ENCODE measurements around the gene FANCC.

The FANCC gene

GRCh38 chr9:95127249-95128176 is 190.0 kb downstream of the FANCC start:
- no peak overlapping the region for H3K4me3 Mint-ChIP-seq
- H3K27me3 Mint-ChIP-seq (ENCODE audit: low read depth), result no peaks in the 10 kb centered on the region
- H3K27ac Mint-ChIP-seq, result no peak overlapping the region
- no peaks in the 10 kb centered on the region for H3K9me3 Mint-ChIP-seq
- peak; percentile 63 for DNase-seq (ENCODE audit: low spot score)
- H3K36me3 Mint-ChIP-seq (ENCODE audit: low read depth), result no peaks in the 10 kb centered on the region
- H3K4me1 Mint-ChIP-seq (ENCODE audit: low read depth), result no peaks in the 10 kb centered on the region

GRCh38 chr9:95126739-95127138 is 190.8 kb downstream of the FANCC start:
- Mint-ChIP-seq H3K27ac (no peak overlapping the region), H3K36me3 (ENCODE audit: low read depth) (no peaks in the 10 kb centered on the region), H3K4me3 (no peak overlapping the region), H3K9me3 (no peaks in the 10 kb centered on the region), H3K4me1 (ENCODE audit: low read depth) (no peaks in the 10 kb centered on the region), H3K27me3 (ENCODE audit: low read depth) (no peaks in the 10 kb centered on the region)
- no peak for DNase-seq (ENCODE audit: low spot score)

DNA sequence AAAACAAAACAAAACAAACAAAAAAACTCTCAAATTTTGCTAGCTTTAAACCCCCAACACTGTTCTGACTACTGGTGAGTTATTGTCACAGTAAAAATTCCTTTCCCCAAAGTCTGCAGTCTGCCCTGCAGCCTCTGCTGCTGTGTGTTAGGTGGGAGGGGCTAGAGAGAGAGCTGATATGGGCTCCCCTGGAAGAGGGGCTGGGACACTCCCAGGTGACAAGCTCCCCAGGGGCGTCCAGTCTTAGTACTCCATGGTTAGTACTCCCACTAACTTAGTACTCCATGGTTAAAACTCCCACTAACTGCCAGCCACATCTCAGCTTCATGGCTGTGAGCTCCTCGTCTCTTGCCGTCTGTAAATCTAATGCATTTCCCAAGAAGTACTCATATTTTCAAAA is 191.9 kb downstream of the FANCC start:
- Mint-ChIP-seq H3K9me3 (no peaks in the 10 kb centered on the region), H3K27ac (no peak overlapping the region), H3K36me3 (ENCODE audit: low read depth) (no peaks in the 10 kb centered on the region), H3K4me3 (no peak overlapping the region), H3K27me3 (ENCODE audit: low read depth) (no peaks in the 10 kb centered on the region), H3K4me1 (ENCODE audit: low read depth) (no peaks in the 10 kb centered on the region)
- no peak for DNase-seq (ENCODE audit: low spot score)

DNA sequence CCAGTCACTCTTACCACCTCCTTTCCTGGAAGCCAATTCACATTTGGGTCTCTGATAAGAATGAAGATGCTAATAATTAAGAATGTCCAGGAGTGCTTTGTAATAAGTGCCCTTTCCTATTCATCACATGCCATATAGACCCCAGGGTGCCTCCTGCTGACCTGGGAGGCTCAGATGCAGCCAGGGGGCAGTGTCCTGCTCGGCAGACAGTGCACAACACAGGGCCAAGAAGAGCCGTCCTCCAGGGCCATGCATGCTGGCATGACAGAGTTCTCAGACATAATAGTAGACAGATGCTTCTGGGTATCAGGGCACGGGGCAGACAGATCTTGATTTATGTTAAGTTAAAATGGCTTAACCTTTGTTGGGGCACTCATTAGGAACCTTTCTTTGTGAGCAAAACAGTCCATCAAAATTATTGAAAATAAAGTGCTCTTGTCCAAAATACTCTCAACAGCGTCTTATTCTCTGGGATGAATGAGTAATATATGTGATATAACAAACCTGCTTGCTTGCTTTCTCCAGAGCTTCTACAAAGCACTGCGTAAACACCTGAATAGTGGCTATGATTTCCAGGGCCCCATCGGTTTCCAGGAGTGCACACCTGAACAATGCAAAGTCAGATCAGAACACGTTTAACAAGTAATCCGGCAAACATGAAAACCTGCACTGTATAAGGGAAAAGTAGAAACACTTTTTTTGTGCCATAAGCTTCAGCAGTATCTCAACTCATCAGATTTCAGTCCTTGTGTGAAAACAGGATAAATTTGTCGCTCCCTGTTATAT is 192.7 kb downstream of the FANCC start:
- H3K4me3 Mint-ChIP-seq, result no peak overlapping the region
- H3K36me3 Mint-ChIP-seq (ENCODE audit: low read depth), result no peaks in the 10 kb centered on the region
- H3K4me1 Mint-ChIP-seq (ENCODE audit: low read depth), result no peaks in the 10 kb centered on the region
- H3K27ac Mint-ChIP-seq, result no peak overlapping the region
- no peak for DNase-seq (ENCODE audit: low spot score)
- H3K27me3 Mint-ChIP-seq (ENCODE audit: low read depth), result no peaks in the 10 kb centered on the region
- no peaks in the 10 kb centered on the region for H3K9me3 Mint-ChIP-seq

DNA sequence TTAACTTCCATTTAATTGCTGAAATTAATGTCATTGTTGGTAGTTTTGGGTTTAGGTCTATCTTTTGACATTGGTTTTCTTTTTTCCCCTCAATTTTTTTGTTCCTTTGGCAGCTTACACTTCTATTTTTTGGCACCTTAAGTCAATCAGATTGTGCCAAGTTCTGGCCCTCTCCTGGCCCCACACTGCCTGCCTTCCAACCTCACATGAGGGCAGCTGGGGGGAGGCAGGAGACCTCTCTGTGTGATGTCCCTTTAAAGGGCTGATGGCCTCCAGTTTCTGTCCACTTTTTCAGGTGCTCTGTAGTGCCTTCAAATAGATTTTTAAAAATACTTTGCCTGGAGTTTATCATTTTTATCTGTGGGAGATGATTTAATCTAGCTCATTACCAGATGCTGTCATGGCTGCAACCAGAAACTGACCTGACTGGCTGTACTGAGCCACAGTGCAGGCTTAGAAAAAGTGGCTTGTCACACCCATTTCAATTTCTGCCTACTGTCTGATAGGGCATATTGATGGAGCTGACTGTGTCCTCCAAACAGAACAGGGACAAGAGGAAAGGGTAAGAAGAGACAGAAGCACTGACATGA is 196.6 kb downstream of the FANCC start:
- no peak for DNase-seq (ENCODE audit: low spot score)
- H3K27ac Mint-ChIP-seq, result peak overlapping the region; percentile 45
- no peaks in the 10 kb centered on the region for H3K4me1 Mint-ChIP-seq (ENCODE audit: low read depth)
- no peaks in the 10 kb centered on the region for H3K9me3 Mint-ChIP-seq
- H3K4me3 Mint-ChIP-seq, result no peak overlapping the region
- no peaks in the 10 kb centered on the region for H3K27me3 Mint-ChIP-seq (ENCODE audit: low read depth)
- no peaks in the 10 kb centered on the region for H3K36me3 Mint-ChIP-seq (ENCODE audit: low read depth)

DNA sequence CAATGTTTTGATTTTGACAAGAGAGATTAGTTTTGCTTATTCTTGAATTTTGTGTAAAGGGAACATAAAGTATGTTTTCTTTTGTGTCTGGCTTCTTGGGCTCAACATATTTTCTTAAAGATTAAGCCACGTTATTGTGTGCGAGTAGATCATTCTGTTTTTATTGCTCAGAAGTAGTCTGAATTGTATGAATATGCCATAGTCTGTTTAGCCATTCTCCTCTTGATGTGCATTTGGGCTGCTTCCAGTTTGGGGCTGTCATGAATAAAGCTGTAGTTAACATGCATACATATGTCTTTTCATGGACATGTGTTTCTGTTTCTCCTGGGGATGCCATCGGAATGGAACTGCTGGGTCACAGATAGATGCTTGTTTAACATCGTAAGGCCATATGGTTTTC is 198.9 kb downstream of the FANCC start:
- no peaks in the 10 kb centered on the region for H3K4me1 Mint-ChIP-seq (ENCODE audit: low read depth)
- no peaks in the 10 kb centered on the region for H3K9me3 Mint-ChIP-seq
- no peak overlapping the region for H3K27ac Mint-ChIP-seq
- no peak overlapping the region for H3K4me3 Mint-ChIP-seq
- H3K36me3 Mint-ChIP-seq (ENCODE audit: low read depth), result no peaks in the 10 kb centered on the region
- H3K27me3 Mint-ChIP-seq (ENCODE audit: low read depth), result no peaks in the 10 kb centered on the region
- no peak for DNase-seq (ENCODE audit: low spot score)

- Mint-ChIP-seq H3K27ac (no peak overlapping the region), H3K27me3 (ENCODE audit: low read depth) (no peaks in the 10 kb centered on the region), H3K36me3 (ENCODE audit: low read depth) (peaks cover 2% of the 10 kb centered on the region), H3K4me3 (no peak overlapping the region), H3K9me3 (no peaks in the 10 kb centered on the region), H3K4me1 (ENCODE audit: low read depth) (no peaks in the 10 kb centered on the region)
- no peak for DNase-seq (ENCODE audit: low spot score)
These were observed 200.7 kb downstream of the FANCC start for GRCh38 chr9:95116808-95117204.

GRCh38 chr9:95116002-95116807 is 201.3 kb downstream of the FANCC start:
- no peaks in the 10 kb centered on the region for H3K4me1 Mint-ChIP-seq (ENCODE audit: low read depth)
- H3K4me3 Mint-ChIP-seq, result no peak overlapping the region
- no peak for DNase-seq (ENCODE audit: low spot score)
- H3K27ac Mint-ChIP-seq, result no peak overlapping the region
- H3K9me3 Mint-ChIP-seq, result no peaks in the 10 kb centered on the region
- H3K27me3 Mint-ChIP-seq (ENCODE audit: low read depth), result no peaks in the 10 kb centered on the region
- peaks cover 2% of the 10 kb centered on the region for H3K36me3 Mint-ChIP-seq (ENCODE audit: low read depth)

DNA sequence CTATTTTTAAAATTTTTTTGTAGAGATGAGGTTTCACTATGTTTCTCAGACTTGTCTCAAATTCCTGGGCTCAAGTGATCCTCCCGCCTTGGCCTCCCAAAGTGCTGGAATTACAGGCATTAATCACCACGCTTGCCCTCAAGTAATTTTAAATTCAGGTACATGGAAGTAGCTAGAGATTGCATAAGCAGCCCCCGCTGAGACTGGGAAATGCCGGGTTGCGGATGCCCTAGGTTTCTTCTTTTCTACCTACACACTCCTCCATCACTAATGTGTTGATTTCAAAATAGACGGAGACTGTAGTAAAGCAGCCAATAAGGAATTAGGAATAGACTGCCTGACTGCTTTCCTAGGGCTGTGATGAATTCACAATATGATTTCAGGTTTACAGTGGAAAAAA is 202.4 kb downstream of the FANCC start:
- H3K27me3 Mint-ChIP-seq (ENCODE audit: low read depth), result no peaks in the 10 kb centered on the region
- no peaks in the 10 kb centered on the region for H3K9me3 Mint-ChIP-seq
- H3K4me3 Mint-ChIP-seq, result no peak overlapping the region
- H3K27ac Mint-ChIP-seq, result no peak overlapping the region
- DNase-seq (ENCODE audit: low spot score), result no peak
- peaks cover 2% of the 10 kb centered on the region for H3K36me3 Mint-ChIP-seq (ENCODE audit: low read depth)
- no peaks in the 10 kb centered on the region for H3K4me1 Mint-ChIP-seq (ENCODE audit: low read depth)

DNA sequence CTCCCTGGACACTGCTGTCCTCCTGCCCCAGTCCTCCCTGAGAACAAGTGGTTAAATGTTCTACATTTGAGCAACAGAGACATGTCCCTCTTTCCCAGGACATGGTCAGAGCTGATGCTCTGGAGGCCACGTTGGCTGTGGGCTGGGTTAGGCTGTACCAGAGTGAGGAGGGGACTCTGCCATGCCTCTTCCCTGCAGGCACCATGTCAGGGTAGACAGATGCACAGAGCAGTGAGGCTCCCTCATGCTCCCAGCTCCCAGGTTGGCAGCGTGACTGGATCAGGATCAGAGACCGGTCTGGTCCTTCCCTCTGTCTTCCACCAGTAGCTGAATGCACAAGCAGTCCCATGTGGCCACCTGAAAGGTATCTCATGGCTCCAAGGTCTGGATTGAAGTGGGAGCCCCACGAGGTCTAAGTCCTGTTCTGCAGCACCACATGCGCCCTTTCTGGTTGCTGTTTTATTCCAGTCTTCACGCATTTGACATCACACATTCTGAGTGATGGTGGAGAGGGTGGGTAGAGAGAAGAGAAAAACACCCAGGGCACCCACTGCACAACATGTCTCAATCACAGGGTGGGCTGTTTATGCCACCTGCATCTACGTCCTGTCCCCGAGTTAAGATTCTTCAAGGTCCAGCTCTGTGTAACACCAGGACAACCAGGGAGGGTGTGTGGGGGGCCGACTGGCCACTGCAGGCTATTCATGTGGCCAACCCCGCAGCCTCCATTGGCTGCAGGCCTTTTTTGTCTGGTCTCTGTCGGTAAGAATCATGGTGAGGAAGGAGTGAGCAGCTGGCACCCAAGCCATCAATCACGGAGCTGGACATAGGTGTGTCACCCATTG is 204.9 kb downstream of the FANCC start:
- H3K27me3 Mint-ChIP-seq (ENCODE audit: low read depth), result no peaks in the 10 kb centered on the region
- H3K27ac Mint-ChIP-seq, result no peak overlapping the region
- no peaks in the 10 kb centered on the region for H3K4me1 Mint-ChIP-seq (ENCODE audit: low read depth)
- no peak overlapping the region for H3K4me3 Mint-ChIP-seq
- peaks cover 2% of the 10 kb centered on the region for H3K36me3 Mint-ChIP-seq (ENCODE audit: low read depth)
- DNase-seq (ENCODE audit: low spot score), result no peak
- no peaks in the 10 kb centered on the region for H3K9me3 Mint-ChIP-seq

- no peaks in the 10 kb centered on the region for H3K9me3 Mint-ChIP-seq
- no peaks in the 10 kb centered on the region for H3K4me1 Mint-ChIP-seq (ENCODE audit: low read depth)
- peaks cover 4% of the 10 kb centered on the region for H3K36me3 Mint-ChIP-seq (ENCODE audit: low read depth)
- DNase-seq (ENCODE audit: low spot score), result no peak
- no peak overlapping the region for H3K4me3 Mint-ChIP-seq
- H3K27ac Mint-ChIP-seq, result no peak overlapping the region
- H3K27me3 Mint-ChIP-seq (ENCODE audit: low read depth), result no peaks in the 10 kb centered on the region
These were observed 205.8 kb downstream of the FANCC start for GRCh38 chr9:95111716-95112115.

- Mint-ChIP-seq H3K4me3 (no peak overlapping the region), H3K27me3 (ENCODE audit: low read depth) (no peaks in the 10 kb centered on the region), H3K4me1 (ENCODE audit: low read depth) (no peaks in the 10 kb centered on the region), H3K27ac (no peak overlapping the region), H3K36me3 (ENCODE audit: low read depth) (peaks cover 5% of the 10 kb centered on the region), H3K9me3 (no peaks in the 10 kb centered on the region)
- DNase-seq (ENCODE audit: low spot score), result no peak
These were observed 206.5 kb downstream of the FANCC start for GRCh38 chr9:95110921-95111525.

Data from T-helper 2 cell treated with Interferon-gamma antibody and Interleukin-4, amounts not matched to agents 5 μg/mL and 100 μg/mL, for 36 hours (primary cell).